Measurements from ENCODE around the gene RNU1-3. TPM values are rescaled to one million over a fixed set of nuclear protein-coding genes. Genes with fewer than 3 reads are reported as not detected.

RNU1-3 gene
- total and polyA plus RNA-seq, 9 of the 15 experiments (the other 6 are each of a cell fraction or from before 2014, with no cell fraction given): under 0.01 to 32,823 (median 2,538) TPM; not detected in 4

- TF ChIP-seq ETV6 (IDR thresholded peaks at IDR 0.05; ENCODE audit: borderline replicate concordance in 1 of 2, low read depth in 2 of 2, low read length in 1 of 2) (no peak), ETV6 (CRISPR knock-in tag; IDR thresholded peaks at IDR 0.05; ENCODE audit: borderline replicate concordance) (no peak), CCAR2 (IDR thresholded peaks at IDR 0.05; ENCODE audit: low read depth, low read length) (no peak), FOXM1 (IDR thresholded peaks at IDR 0.05; ENCODE audit: low read depth) (no peak), FOXM1 (CRISPR knock-in tag; IDR thresholded peaks at IDR 0.05; ENCODE audit: low read depth) (0 out of 2 replicates have a peak, but pooled peaks have one; percentile 17), IRF2 (CRISPR knock-in tag; IDR thresholded peaks at IDR 0.05) (peak; percentile 95), ZNF407 (IDR thresholded peaks at IDR 0.05; ENCODE audit: low read depth) (no peak), RBM39 (optimal IDR thresholded peaks at IDR 0.05; ENCODE audit: low read depth, low read length) (no peak), KHSRP (IDR thresholded peaks at IDR 0.05) (no peak), HNRNPUL1 (IDR thresholded peaks at IDR 0.05; ENCODE audit: low read length) (no peak), THAP12 (CRISPR knock-in tag; IDR thresholded peaks at IDR 0.05) (peak; percentile 46), KAT2B (IDR thresholded peaks at IDR 0.05; ENCODE audit: low read depth, low read length) (no peak), COPS2 (conservative IDR thresholded peaks at IDR 0.05) (no peak), ZHX1 (conservative IDR thresholded peaks at IDR 0.05; ENCODE audit: low read length) (no peak)
Observed at GRCh38 chr1:16625497-16626408, 41.0 kb downstream of the RNU1-3 start (continued).
